HepG2 (cell line): ENCODE results near the gene PDE3B. TPM values are rescaled to one million over a fixed set of nuclear protein-coding genes. Genes with fewer than 3 reads are reported as not detected.

ENCODE experiments used
- AFF4 ChIP-seq: sonication (generic); formaldehyde crosslinking; IDR thresholded peaks from 2 replicates; pipeline ENCODE4 v1.4.0; 2020; ENCODE audit warnings: missing genetic modification reagents
- ATF7-NPFF ChIP-seq: sonication (generic); formaldehyde crosslinking; IDR thresholded peaks from 2 replicates; pipeline ENCODE4 v1.8.1; 2023; ENCODE audit warnings: mild to moderate bottlenecking, low read depth, missing genetic modification reagents, moderate library complexity
- GTF3A ChIP-seq: sonication (generic); formaldehyde crosslinking; conservative IDR thresholded peaks from 2 replicates; pipeline ENCODE4 v1.4.0; 2020; ENCODE audit warnings: mild to moderate bottlenecking, missing genetic modification reagents
- HCFC1 ChIP-seq: fragments of 150-350 bp; IDR thresholded peaks from 2 replicates; pipeline ENCODE4 v1.6.1; 2014; ENCODE audit warnings: low read depth, low read length
- MIXL1 ChIP-seq: IDR thresholded peaks from 2 replicates; pipeline ENCODE4 v1.6.1; 2016
- RBM39 ChIP-seq: fragments of 200-400 bp; formaldehyde crosslinking; IDR thresholded peaks from one replicate; pipeline ENCODE4 v1.6.1; 2018; ENCODE audit warnings: antibody characterized with exemption, mild to moderate bottlenecking, low read depth, low read length; ENCODE audit not compliant: poor library complexity, severe bottlenecking
- RCOR2 ChIP-seq: IDR thresholded peaks from 2 replicates; pipeline ENCODE4 v1.6.1; 2016; ENCODE audit warnings: missing biosample characterization, missing genetic modification reagents
- SNAPC2 ChIP-seq: sonication (generic); formaldehyde crosslinking; IDR thresholded peaks from 2 replicates; pipeline ENCODE4 v1.8.1; 2022; ENCODE audit warnings: mild to moderate bottlenecking, missing genetic modification reagents
- THYN1 ChIP-seq: sonication (generic); formaldehyde crosslinking; IDR thresholded peaks from 2 replicates; pipeline ENCODE4 v1.8.1; 2023; ENCODE audit warnings: low read depth, mild to moderate bottlenecking, moderate library complexity, missing genetic modification reagents, borderline replicate concordance
- ZNF331 ChIP-seq: sonication (generic); formaldehyde crosslinking; IDR thresholded peaks from 2 replicates; pipeline ENCODE4 v1.4.0; 2020; ENCODE audit warnings: missing genetic modification reagents
- ZNF496 ChIP-seq: sonication (generic); formaldehyde crosslinking; IDR thresholded peaks from 2 replicates; pipeline ENCODE4 v1.8.1; 2023; ENCODE audit warnings: mild to moderate bottlenecking, moderate library complexity, missing genetic modification reagents; ENCODE audit not compliant: insufficient replicate concordance
- ZNF770 ChIP-seq: sonication (generic); formaldehyde crosslinking; IDR thresholded peaks from 2 replicates; pipeline ENCODE4 v1.5.0; 2020; ENCODE audit warnings: mild to moderate bottlenecking, missing genetic modification reagents
- polyA plus RNA-seq, 8 experiments: library from polyadenylated mRNA; depleted of rRNA in 3 of 8; stranded (reverse) in 7 of 8; unstranded in 1 of 8; fragments of >200 nt; fragmentation: Illumina TruSeq in 4 of 8; extraction: Trizol in 4 of 8; gene quantifications; 2 replicates each; pipeline versions ENCODE4 v1.2.1 to v1.2.3, GENCODE V29; 2011 to 2016; ENCODE audit warnings: low read depth in 4 of 8, missing spikeins in 1 of 8, mixed read lengths in 1 of 8; ENCODE audit not compliant: insufficient read depth in 1 of 8
- total RNA-seq, 5 experiments: library from RNA; depleted of rRNA; stranded (reverse); fragments of >200 nt; fragmentation: Illumina TruSeq; extraction: Trizol; gene quantifications; 2 replicates each; pipeline ENCODE4 v1.2.3, GENCODE V29; 2016; ENCODE audit warnings: low read depth in 1 of 5
- TF ChIP-seq, protein P1 (sequence below): sonication (generic); formaldehyde crosslinking; IDR thresholded peaks from 2 replicates; pipeline ENCODE4 v1.8.1; 2022; ENCODE audit warnings: low read depth, mild to moderate bottlenecking, missing genetic modification reagents
- TF ChIP-seq, protein P2 (sequence below): sonication (generic); formaldehyde crosslinking; IDR thresholded peaks from 2 replicates; pipeline ENCODE4 v1.9.0; 2021; ENCODE audit warnings: mild to moderate bottlenecking, missing genetic modification reagents

PDE3B gene
- total and polyA plus RNA-seq, 2 of the 13 experiments (the other 11 are each of a cell fraction or from before 2014, with no cell fraction given): 14.1 to 26.5 TPM

DNA sequence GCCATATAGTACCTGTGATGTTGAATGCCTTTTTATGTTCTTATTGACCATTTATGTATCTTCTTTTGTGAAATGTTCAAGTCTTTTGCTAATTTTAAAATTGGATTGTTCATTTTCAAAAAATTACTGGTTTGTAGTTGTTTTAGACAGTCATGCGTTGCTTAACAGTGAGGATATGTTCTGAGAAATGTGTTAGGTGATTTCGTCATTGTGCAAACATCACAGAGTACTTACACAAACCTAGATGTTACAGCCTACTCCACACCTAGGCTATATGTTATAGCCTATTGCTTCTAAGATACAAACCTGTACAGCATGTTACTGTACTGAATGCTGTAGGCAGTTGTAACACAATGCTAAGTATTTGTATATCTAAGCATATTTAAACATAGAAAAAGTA is 32.5 kb downstream of the PDE3B start (continued):
- TF ChIP-seq, protein P1, sequence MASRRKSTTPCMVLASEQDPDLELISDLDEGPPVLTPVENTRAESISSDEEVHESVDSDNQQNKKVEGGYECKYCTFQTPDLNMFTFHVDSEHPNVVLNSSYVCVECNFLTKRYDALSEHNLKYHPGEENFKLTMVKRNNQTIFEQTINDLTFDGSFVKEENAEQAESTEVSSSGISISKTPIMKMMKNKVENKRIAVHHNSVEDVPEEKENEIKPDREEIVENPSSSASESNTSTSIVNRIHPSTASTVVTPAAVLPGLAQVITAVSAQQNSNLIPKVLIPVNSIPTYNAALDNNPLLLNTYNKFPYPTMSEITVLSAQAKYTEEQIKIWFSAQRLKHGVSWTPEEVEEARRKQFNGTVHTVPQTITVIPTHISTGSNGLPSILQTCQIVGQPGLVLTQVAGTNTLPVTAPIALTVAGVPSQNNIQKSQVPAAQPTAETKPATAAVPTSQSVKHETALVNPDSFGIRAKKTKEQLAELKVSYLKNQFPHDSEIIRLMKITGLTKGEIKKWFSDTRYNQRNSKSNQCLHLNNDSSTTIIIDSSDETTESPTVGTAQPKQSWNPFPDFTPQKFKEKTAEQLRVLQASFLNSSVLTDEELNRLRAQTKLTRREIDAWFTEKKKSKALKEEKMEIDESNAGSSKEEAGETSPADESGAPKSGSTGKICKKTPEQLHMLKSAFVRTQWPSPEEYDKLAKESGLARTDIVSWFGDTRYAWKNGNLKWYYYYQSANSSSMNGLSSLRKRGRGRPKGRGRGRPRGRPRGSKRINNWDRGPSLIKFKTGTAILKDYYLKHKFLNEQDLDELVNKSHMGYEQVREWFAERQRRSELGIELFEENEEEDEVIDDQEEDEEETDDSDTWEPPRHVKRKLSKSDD: no peak
- TF ChIP-seq AFF4 (CRISPR knock-in tag) (no peak), RCOR2 (CRISPR knock-in tag) (no peak), HCFC1 (no peak), THYN1 (CRISPR knock-in tag) (no peak), GTF3A (CRISPR knock-in tag) (no peak), ZNF331 (CRISPR knock-in tag) (peak; percentile 23; the same call in 1 of the 2 replicates), SNAPC2 (no peak), ZNF496 (CRISPR knock-in tag) (no peak), ZNF770 (CRISPR knock-in tag) (no peak), ATF7-NPFF (CRISPR knock-in tag) (no peak), RBM39 (no peak), MIXL1 (0 out of 2 replicates have a peak, but pooled peaks have one; percentile 30)
- TF ChIP-seq, protein P2, sequence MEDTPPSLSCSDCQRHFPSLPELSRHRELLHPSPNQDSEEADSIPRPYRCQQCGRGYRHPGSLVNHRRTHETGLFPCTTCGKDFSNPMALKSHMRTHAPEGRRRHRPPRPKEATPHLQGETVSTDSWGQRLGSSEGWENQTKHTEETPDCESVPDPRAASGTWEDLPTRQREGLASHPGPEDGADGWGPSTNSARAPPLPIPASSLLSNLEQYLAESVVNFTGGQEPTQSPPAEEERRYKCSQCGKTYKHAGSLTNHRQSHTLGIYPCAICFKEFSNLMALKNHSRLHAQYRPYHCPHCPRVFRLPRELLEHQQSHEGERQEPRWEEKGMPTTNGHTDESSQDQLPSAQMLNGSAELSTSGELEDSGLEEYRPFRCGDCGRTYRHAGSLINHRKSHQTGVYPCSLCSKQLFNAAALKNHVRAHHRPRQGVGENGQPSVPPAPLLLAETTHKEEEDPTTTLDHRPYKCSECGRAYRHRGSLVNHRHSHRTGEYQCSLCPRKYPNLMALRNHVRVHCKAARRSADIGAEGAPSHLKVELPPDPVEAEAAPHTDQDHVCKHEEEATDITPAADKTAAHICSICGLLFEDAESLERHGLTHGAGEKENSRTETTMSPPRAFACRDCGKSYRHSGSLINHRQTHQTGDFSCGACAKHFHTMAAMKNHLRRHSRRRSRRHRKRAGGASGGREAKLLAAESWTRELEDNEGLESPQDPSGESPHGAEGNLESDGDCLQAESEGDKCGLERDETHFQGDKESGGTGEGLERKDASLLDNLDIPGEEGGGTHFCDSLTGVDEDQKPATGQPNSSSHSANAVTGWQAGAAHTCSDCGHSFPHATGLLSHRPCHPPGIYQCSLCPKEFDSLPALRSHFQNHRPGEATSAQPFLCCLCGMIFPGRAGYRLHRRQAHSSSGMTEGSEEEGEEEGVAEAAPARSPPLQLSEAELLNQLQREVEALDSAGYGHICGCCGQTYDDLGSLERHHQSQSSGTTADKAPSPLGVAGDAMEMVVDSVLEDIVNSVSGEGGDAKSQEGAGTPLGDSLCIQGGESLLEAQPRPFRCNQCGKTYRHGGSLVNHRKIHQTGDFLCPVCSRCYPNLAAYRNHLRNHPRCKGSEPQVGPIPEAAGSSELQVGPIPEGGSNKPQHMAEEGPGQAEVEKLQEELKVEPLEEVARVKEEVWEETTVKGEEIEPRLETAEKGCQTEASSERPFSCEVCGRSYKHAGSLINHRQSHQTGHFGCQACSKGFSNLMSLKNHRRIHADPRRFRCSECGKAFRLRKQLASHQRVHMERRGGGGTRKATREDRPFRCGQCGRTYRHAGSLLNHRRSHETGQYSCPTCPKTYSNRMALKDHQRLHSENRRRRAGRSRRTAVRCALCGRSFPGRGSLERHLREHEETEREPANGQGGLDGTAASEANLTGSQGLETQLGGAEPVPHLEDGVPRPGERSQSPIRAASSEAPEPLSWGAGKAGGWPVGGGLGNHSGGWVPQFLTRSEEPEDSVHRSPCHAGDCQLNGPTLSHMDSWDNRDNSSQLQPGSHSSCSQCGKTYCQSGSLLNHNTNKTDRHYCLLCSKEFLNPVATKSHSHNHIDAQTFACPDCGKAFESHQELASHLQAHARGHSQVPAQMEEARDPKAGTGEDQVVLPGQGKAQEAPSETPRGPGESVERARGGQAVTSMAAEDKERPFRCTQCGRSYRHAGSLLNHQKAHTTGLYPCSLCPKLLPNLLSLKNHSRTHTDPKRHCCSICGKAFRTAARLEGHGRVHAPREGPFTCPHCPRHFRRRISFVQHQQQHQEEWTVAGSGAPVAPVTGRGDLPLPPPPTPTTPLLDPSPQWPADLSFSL (CRISPR knock-in tag): no peak
